Heart left ventricle (tissue), 13 donors: Measurements from ENCODE around the gene BRDT.

Experiments
- CTCF ChIP-seq, 12 donors: fragments of 200-600 bp; sonication (generic) in 4 of 12; IDR thresholded peaks; one replicate each; pipeline versions ENCODE4 v1.5.0 to v1.8.0; 2018 to 2022; ENCODE audit warnings: antibody characterized with exemption in 12 of 12, mild to moderate bottlenecking in 5 of 12
- POLR2A ChIP-seq, 2 donors: fragments of 450-650 bp; IDR thresholded peaks; one replicate each; pipeline ENCODE4 v1.6.1; 2017; ENCODE audit warnings: antibody characterized with exemption in 2 of 2, mild to moderate bottlenecking in 2 of 2, moderate library complexity in 2 of 2
- donor health status: ischemic (EF 13 %, LVEDD 7.1; RV severe dilation, severe dysfunction).
- donor health status: DM: no; HTN: yes; CAD: no.
- donor health status: DM: no; HTN: no; CAD: no.
- donor health status: ischemic (EF 25% LVEDD 6.9; RV normal size, moderate dysfunction).
- donor health status: ischemic (EF 25% LVEDD 5.7; RV mildly dilated, moderate dysfunction).
- donor health status: ischemic (EF 35%, LVEDD 5.7; RV mildly dilated, moderate dysfunction).
- donor health status: nonischemic (EF 11% LVEDD 7.7; RV severe dilation, severe dysfunction).
- donor health status: DM: yes; HTN: yes; CAD: no.
- donor health status: PGD.
- donor health status: ischemic (EF 29% LVEDD 5.4; RV normal size, mild dysfunction).
- donor health status: nonischemic (EF 23%, LVEDD 6.1; RV moderate dilation, normal function).

GRCh38 chr1:91900562-91900961 is 48.6 kb upstream of the BRDT start:
- TF ChIP-seq POLR2A (IDR thresholded peaks at IDR 0.05) (no peak), CTCF (IDR thresholded peaks at IDR 0.05) (no peak)
